ENCODE data around the gene MAFF. TPM values are rescaled to one million over a fixed set of nuclear protein-coding genes. Genes with fewer than 3 reads are reported as not detected.

Gene MAFF
- total RNA-seq, 3 donors from 2014 or later (not counting 1 experiment from before 2014, with no cell fraction given), result 168 to 215 (median 187) TPM

GRCh38 chr22:38171927-38172831 lies 29.6 kb upstream of the MAFF start:
- Mint-ChIP-seq H3K27ac (peak overlapping the region; percentile 85 to 91), H3K4me3 (peak overlapping the region; percentile 77), H3K36me3 (no peaks in the 10 kb centered on the region), H3K4me1 (peaks cover 36 to 51% of the 10 kb centered on the region in 2 donors), H3K27me3 (ENCODE audit: low read depth in 2 of 2) (no peaks in the 10 kb centered on the region), H3K9me3 (no peaks in the 10 kb centered on the region)
- ATAC-seq, result no peak
- DNase-seq, result no peak
- Histone ChIP-seq H3K4me1 (ENCODE audit: control insufficient read depth, insufficient read depth, low read length) (peaks cover 56% of the 10 kb centered on the region), H3K27me3 (ENCODE audit: control insufficient read depth, insufficient read depth, low read length) (no peaks in the 10 kb centered on the region), H3K27ac (ENCODE audit: low read length) (peak overlapping the region; percentile 70), H3K36me3 (ENCODE audit: control insufficient read depth, insufficient read depth, low read length) (peaks cover 3% of the 10 kb centered on the region), H3K9me3 (ENCODE audit: control insufficient read depth, insufficient read depth, low read length) (no peaks in the 10 kb centered on the region), H3K4me3 (ENCODE audit: low read length) (no peak overlapping the region)
- TF ChIP-seq CTCF (IDR thresholded peaks at IDR 0.05), result no peak
- intact Hi-C loops (cut with micrococcal nuclease), result loop anchor here (2.0 to 10.0 kb wide), 3 partner anchors 29 to 93 kb away; no protein-coding TSS in a partner anchor
- WGBS (ENCODE audit: insufficient coverage), result 83% methylated on average over 15 of the region's 16 CpGs

GRCh38 chr22:38172832-38173640 lies 28.8 kb upstream of the MAFF start:
- no peaks in the 10 kb centered on the region for H3K36me3 Mint-ChIP-seq
- 34% methylated on average over 13 of the region's 16 CpGs for WGBS (ENCODE audit: insufficient coverage)
- H3K9me3 Mint-ChIP-seq, result no peaks in the 10 kb centered on the region
- H3K4me3 Mint-ChIP-seq, result peak overlapping the region; percentile 77
- no peaks in the 10 kb centered on the region for H3K9me3 ChIP-seq (ENCODE audit: control insufficient read depth, insufficient read depth, low read length)
- TF ChIP-seq CTCF (IDR thresholded peaks at IDR 0.05), result no peak
- H3K27ac ChIP-seq (ENCODE audit: low read length), result peak overlapping the region; percentile 70
- DNase-seq (peak; percentile 75 to 81), ATAC-seq (peak; percentile 71 to 82 (median 80))
- H3K4me3 ChIP-seq (ENCODE audit: low read length), result no peak overlapping the region
- H3K4me1 ChIP-seq (ENCODE audit: control insufficient read depth, insufficient read depth, low read length), result peaks cover 64% of the 10 kb centered on the region
- H3K27me3 ChIP-seq (ENCODE audit: control insufficient read depth, insufficient read depth, low read length), result no peaks in the 10 kb centered on the region
- peak overlapping the region; percentile 85 to 91 for H3K27ac Mint-ChIP-seq
- no peaks in the 10 kb centered on the region for H3K36me3 ChIP-seq (ENCODE audit: control insufficient read depth, insufficient read depth, low read length)
- no peaks in the 10 kb centered on the region for H3K27me3 Mint-ChIP-seq (ENCODE audit: low read depth in 2 of 2)
- peaks cover 45 to 59% of the 10 kb centered on the region in 2 donors for H3K4me1 Mint-ChIP-seq
- intact Hi-C loops (cut with micrococcal nuclease), result loop anchor here (2.0 to 10.0 kb wide), 3 partner anchors 30 to 92 kb away; no protein-coding TSS in a partner anchor

- no peak for DNase-seq
- Mint-ChIP-seq H3K4me3 (peak overlapping the region; percentile 77), H3K4me1 (peaks cover 46 to 60% of the 10 kb centered on the region in 2 donors), H3K27ac (peak overlapping the region; percentile 85 to 91), H3K36me3 (no peaks in the 10 kb centered on the region), H3K27me3 (ENCODE audit: low read depth in 2 of 2) (no peaks in the 10 kb centered on the region), H3K9me3 (no peaks in the 10 kb centered on the region)
- H3K4me3 ChIP-seq (ENCODE audit: low read length), result no peak overlapping the region
- H3K27me3 ChIP-seq (ENCODE audit: control insufficient read depth, insufficient read depth, low read length), result no peaks in the 10 kb centered on the region
- WGBS (ENCODE audit: insufficient coverage), result 90% methylated on average over 4 of the region's 4 CpGs
- TF ChIP-seq CTCF (IDR thresholded peaks at IDR 0.05), result no peak
- no peaks in the 10 kb centered on the region for H3K9me3 ChIP-seq (ENCODE audit: control insufficient read depth, insufficient read depth, low read length)
- intact Hi-C loops (cut with micrococcal nuclease), result loop anchor here (2.0 to 10.0 kb wide), 3 partner anchors 31 to 91 kb away; no protein-coding TSS in a partner anchor
- H3K36me3 ChIP-seq (ENCODE audit: control insufficient read depth, insufficient read depth, low read length), result no peaks in the 10 kb centered on the region
- ATAC-seq, result no peak
- H3K4me1 ChIP-seq (ENCODE audit: control insufficient read depth, insufficient read depth, low read length), result peaks cover 68% of the 10 kb centered on the region
- peak overlapping the region; percentile 47 for H3K27ac ChIP-seq (ENCODE audit: low read length)
Observed at GRCh38 chr22:38173641-38173906, 28.2 kb upstream of the MAFF start.

All from natural killer cell (primary cell).